CD4-positive, alpha-beta T cell treated with Interleukin-12 subunit alpha and Interleukin-12 subunit beta, for 1 hour (primary cell): ENCODE measurements around the gene MSI2.

Experiments
- DNase-seq: peaks from one replicate; pipeline ENCODE4 v3.0.0-alpha.2; 2020

MSI2 gene

DNA sequence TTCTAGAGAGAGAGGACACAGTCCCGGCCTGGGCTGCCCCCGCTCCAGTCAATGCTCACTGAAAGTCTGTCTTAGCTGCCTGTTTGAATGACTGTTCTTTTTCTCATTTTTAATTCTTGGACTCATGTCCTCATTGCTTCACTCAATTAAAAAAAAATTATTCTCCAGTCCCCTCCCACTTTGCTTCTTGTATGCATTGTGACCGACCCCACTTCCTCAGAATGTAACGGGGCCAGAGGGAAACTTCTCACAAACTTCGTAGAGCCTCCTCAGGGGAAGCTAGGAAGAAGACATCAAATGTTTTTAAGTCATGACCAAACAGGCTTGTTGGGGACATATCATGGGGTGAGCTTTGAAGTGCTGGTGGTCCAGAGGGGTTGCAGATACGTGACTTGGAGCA is 375.5 kb downstream of the MSI2 start:
- DNase-seq: no peak

- DNase-seq: no peak
Measured at GRCh38 chr17:57632294-57632693, 376.0 kb downstream of the MSI2 start.

DNA sequence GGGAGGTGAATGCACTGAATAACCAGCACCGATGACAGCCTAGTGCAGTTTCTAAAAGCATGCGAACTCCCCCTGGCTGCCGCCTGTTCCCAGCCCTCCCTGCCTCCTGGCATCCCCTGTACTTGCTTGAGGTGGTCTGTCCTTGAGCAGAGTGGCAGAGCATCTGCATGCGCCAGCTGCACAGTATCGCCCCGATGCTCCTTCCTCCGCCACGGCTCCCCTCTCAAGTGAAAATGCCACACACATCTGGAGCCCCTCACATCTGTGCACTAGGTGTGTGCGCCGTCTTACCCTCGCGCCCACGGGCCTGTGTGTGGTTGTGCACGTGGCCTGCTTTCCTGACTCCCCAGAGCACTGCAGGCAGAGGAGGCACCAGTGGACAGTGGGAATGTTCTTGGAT is 376.9 kb downstream of the MSI2 start:
- no peak for DNase-seq

DNA sequence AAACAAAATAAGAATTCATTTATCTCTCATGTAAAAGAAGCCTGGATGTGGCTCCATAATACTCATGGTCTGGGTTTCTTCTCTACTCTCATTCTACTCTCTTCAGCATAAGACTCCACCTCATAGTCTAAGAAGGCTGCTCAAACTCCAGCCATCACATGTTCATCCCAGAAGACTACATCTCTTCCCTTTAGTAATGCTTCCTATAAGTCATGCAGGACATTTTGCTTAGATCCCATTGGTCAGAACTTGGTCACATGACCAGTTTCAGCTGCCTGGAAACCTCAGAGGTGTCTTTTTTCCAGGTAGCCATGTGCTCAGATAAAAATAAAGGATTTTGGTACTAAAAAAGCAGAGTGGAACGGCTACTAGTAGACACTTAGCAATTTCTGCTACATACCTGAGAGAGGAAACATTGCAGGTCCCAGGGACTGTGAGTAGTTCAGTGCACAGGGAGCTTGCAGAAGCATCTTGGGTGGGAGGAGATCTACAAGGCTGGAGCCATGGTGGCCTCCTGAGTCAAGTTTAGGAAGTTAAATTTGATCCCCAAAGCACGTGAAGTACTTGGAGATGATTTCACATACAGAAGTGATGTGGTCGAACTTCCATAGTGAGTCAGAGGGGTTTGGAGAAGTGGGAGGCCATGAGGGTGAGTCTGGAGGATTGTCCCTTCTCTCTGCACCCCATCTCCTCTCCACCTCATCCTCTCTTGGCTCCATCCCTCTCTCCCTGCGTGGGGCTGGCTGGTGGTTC is 378.6 kb downstream of the MSI2 start:
- DNase-seq: no peak

DNA sequence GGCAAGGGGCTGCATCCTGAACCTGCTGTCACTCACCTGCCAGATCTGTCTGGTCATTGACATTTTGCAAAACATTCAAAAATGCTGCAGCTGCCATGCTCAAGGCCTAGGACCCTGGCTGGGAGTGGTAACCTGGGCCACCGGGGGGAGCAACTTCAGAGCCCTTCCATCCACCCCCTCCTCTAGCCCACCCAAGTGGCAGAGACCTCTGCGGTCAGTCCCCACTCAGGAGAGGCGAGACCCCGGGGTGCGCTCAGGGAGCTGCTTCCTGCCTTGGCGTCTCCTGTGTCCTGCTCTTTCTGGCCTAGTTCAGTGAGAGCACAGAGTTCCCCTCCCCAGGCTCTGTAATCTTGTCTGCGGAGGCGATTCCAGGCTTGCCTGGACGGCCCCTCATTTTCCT is 380.0 kb downstream of the MSI2 start:
- DNase-seq: no peak

DNA sequence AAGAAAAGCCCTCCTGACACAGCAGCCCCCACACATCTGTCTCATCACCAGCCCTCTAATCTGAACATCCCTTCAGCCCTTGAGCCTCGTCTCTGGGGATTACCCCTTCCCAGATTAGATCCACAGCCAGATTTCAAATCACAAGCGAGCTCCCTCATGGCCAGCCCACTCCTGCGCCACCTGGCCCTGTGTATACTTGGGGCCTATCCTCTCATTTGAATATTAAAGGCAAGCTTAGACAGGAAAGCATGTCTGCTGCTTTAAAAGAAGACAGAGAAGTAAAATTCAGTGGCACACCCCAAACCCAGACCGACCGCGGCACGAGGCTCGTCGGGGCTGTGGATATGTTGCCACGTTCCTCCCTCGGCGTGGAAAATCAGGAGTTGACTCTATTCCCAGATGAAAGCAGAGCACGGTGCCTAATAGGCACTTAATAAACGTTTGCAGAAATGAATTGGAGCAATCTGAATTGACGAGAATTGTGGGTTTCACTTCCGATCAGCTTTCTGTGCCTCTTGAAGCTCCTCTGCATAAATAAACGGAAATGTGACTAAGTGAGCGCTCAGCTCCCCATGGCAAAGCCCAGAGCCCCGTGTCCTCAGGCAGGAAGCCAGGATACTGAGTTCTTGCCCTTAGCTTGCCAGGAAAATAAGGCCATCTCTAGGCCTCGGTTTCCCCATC is 380.8 kb downstream of the MSI2 start:
- DNase-seq: no peak

GRCh38 chr17:57637666-57638010 is 381.3 kb downstream of the MSI2 start:
- no peak for DNase-seq

DNA sequence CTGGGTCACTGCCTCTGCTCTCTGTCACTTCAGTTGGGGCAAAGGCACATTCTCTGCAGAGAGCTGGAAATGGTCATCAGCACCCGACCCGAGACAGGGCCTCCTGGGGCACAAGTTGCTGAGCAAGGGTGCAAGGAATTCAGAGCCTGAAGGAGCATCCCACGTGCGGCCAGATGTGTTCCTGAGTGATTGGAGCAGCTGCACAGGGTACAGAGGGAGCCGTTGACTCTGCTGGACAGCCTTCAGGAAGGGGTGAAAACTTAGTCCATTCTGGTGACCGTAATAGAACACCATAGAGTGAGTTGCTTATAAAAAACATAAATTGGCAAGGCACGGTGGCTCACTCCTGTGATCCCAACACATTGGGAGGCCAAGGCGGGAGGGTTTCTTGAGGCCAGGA is 382.0 kb downstream of the MSI2 start:
- DNase-seq: no peak

DNA sequence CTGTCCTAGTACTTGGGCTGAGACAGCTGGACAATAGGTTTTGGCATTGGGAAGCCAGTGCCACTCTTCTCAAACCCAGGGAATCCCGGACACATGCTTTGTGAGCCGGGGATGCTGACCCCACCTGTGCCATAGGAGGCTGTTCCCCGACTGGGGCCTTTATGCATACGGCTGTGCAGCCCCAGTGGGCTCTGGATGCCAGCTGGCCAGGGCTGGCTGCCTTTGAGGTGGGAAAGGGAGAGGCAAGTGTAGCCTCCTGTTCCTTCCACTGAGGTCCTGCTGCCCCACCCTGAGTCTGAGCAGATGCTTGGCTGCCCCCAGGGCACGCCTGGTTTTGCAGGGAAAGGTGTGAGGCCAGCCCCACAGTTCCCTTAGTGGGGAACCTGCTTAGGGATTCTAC is 383.1 kb downstream of the MSI2 start:
- no peak for DNase-seq

- no peak for DNase-seq
Measured at GRCh38 chr17:57640079-57640478, 383.8 kb downstream of the MSI2 start.

DNA sequence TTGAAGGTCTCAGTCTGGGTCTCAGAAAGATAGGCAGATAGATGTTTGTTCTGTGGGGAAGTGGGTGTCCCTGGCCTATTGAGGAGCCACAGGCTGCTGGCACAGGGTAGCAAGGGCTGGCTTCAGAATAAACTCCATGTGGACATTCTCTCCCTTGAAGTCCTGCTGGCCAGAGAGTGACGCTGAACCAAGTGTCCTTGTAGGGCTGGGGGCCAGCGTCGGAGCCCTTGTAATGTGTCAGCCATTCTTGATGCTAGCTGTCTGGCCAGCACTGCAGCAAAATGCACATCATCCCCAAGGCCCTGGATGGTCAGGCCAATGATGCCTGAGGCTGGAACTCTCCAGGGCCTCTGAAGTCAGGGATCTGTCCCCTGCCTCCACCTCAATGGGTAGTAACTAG is 385.4 kb downstream of the MSI2 start:
- DNase-seq: no peak

DNA sequence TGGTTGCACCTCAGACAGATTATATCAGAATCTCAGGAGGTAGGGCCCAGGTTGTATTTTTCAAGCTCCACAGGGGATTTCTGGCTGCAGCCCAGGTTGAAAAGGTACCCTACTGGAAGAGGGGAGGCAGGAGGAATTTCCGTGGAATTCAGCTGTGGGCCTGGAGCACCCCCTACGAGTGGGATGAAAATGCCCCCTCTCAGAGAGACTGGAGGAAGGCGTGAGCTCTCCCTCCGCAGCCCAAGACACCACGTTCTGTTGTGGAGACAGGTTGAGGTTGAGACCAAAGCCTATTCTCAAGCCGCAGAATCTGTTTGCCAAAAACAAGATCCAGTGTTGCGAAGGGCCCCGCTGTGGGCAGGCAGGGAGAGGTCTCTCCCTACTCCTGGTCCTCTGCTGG is 386.7 kb downstream of the MSI2 start:
- no peak for DNase-seq

- DNase-seq: no peak
Measured at GRCh38 chr17:57644326-57644725, 388.0 kb downstream of the MSI2 start.

DNA sequence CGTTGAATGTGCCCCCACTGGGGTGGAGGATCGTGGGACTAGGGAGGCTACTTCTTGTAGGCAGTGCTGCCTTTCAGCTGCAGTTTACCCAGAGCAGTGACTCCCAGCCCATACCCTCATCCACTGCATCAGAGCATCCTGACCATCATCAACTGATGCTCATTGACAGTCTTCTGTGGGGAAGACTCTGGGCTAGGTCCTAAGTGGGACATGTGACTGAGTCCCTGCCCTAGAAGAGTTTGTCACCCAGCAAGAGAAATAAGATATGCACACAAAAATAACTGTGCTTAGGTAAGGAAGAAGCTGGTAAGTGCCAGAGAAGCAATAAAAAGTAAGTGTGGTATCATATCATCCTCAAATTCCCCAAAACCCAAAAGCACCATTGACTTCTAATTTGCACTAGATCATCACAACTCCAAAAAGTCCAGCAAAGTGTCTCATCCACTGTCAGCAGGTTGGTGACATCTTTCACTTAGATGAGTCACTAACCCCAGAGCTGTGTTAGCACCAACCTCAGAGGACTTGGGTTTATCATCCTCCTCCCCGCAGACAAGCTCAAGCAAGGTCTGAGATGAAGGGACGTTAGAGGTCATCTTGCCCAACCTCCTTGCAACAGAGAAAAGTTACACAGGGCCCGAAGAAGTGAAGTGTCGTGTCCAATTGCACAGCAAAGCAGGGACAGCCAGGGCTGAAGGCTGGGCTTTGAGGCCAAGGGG is 389.8 kb downstream of the MSI2 start:
- DNase-seq: peak; percentile 7

DNA sequence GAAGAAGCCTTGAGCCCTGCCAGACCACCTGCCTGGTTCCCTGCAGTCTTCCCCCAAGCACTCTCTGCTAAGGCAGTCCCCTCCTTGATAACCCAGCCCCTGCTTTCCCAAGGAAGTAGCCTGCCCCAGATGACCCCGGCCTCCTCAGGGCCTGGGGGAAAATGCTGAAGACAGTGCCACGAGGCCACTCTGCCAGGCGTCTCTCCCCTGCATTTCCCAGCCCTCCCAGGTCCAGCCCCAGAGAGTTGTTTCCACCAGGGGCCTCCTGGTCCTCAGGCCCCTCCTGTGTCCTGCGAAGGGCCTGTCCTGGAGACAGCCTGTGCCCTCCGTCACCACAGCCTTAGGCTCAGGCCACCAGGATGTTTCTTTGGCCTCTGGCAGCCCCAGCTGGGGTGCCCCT is 392.4 kb downstream of the MSI2 start:
- DNase-seq: no peak

- DNase-seq: no peak
Measured at GRCh38 chr17:57649191-57649590, 392.9 kb downstream of the MSI2 start.

DNA sequence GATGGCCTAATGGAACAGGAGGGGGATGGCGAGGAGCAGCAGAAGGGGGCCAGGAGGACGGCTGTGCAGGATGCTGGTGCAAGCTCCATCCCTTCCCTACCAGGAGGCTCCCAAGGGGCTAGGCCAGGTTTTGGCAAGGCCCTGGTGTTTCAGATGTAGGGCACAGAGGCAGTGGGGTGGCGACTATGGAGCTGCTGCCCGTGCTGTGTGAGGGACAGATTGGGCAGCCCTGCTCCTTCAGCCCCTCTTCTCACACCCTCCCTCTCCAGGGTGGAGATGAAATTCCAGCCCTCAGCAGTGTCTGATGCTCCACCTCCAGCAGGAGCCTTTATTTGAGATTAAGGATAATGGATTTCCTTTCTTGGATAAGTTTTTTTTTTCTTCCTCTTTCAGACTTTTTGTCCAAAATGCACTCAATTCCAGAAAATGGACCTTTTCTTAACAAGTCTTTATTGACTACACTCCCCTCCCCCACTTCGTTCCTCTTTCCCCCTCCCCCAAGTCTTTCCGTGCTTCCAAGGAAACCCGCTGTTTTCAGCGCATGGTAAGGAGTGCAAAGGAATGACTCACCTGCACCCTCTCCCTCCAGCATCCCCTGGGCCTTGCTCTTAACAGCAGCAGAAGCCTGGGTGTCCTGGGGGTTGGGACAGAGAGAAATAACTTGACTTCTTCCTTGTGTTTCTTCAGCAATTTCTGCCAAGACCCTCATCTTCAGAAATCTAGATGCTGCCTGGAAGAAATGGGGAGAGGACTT is 393.6 kb downstream of the MSI2 start:
- no peak for DNase-seq

GRCh38 chr17:57650548-57650947 is 394.2 kb downstream of the MSI2 start:
- DNase-seq: no peak

- no peak for DNase-seq
Measured at GRCh38 chr17:57651451-57651850, 395.1 kb downstream of the MSI2 start.

- DNase-seq: no peak
Measured at GRCh38 chr17:57651996-57652395, 395.7 kb downstream of the MSI2 start.

- no peak for DNase-seq
Measured at GRCh38 chr17:57652811-57653210, 396.5 kb downstream of the MSI2 start.

GRCh38 chr17:57653279-57653678 is 397.0 kb downstream of the MSI2 start:
- no peak for DNase-seq

GRCh38 chr17:57654040-57654775 is 397.9 kb downstream of the MSI2 start:
- no peak for DNase-seq
